ENCODE data around the gene SPACA4.

DNA sequence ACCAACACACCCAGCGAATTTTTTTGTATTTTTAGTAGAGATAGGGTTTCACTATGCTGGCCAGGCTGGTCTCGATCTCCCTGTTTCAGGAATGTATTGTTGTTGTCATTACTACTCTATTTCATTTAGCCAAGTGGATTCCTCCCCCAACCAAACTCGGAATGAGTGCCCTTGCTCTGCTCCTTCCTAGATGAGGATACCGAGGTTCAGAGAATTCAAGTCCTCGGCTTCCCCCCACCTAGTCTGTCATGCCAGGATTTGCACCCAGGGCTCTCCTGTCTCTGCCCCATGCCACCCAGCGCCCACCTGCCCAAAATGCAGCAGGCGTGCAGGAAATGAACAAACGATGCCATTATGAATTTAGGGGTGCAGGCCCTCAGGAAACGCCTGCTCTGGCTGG lies 3.5 kb upstream of the SPACA4 start:
- TF ChIP-seq POLR2A (IDR thresholded peaks at IDR 0.05), result no peak
- TF ChIP-seq, protein P1, sequence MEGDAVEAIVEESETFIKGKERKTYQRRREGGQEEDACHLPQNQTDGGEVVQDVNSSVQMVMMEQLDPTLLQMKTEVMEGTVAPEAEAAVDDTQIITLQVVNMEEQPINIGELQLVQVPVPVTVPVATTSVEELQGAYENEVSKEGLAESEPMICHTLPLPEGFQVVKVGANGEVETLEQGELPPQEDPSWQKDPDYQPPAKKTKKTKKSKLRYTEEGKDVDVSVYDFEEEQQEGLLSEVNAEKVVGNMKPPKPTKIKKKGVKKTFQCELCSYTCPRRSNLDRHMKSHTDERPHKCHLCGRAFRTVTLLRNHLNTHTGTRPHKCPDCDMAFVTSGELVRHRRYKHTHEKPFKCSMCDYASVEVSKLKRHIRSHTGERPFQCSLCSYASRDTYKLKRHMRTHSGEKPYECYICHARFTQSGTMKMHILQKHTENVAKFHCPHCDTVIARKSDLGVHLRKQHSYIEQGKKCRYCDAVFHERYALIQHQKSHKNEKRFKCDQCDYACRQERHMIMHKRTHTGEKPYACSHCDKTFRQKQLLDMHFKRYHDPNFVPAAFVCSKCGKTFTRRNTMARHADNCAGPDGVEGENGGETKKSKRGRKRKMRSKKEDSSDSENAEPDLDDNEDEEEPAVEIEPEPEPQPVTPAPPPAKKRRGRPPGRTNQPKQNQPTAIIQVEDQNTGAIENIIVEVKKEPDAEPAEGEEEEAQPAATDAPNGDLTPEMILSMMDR (IDR thresholded peaks at IDR 0.05), result no peak

Measured in body of pancreas (tissue), 4 donors.